GM23248 (cell line): ENCODE results near the gene LPCAT2.

Source experiments
- EZH2 ChIP-seq: fragments of 200-600 bp; sonication (generic); IDR thresholded peaks from 2 replicates; pipeline ENCODE4 v1.6.1; 2018; ENCODE audit warnings: antibody characterized with exemption, mild to moderate bottlenecking; ENCODE audit not compliant: insufficient read depth, poor library complexity, severe bottlenecking
- EZH2phosphoT487 ChIP-seq: fragments of 200-600 bp; sonication (generic); IDR thresholded peaks from 2 replicates; pipeline ENCODE4 v1.6.1; 2018; ENCODE audit warnings: antibody characterized with exemption, moderate library complexity, mild to moderate bottlenecking, low read depth; ENCODE audit not compliant: insufficient read depth

DNA sequence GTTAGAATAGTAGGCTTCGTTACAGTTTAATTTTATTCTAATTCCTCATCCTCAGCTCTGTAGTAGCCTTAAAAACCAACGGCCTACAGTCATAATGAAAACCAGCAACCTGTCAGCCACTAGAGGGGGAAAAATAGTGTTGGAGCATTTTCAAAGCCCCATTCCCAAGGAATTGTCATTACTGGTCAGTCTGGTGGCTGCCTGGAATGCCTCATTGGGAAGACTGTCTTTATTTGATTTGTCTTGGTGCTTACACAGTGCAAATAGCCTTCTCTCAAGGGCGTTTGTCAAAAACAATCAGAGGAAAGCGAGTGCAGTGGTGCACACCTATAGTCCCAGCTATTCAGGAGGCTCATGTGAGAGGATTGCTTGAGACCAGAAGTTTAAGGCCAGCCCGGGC is 4.7 kb downstream of the LPCAT2 start:
- TF ChIP-seq EZH2 (no peak), EZH2phosphoT487 (no peak)
